Endothelial cell of hepatic sinusoid (primary cell): ENCODE data around the gene CLSTN1.
"Not testable (repeated sequence)": the region's sequence is repeated elsewhere in the genome, so short reads cannot be mapped to it uniquely, and the experiment has no call there.

ENCODE experiments used
- in situ Hi-C: cut with HindIII; loops from 2 replicates; pipeline ENCODE4 v1.10.0; 2017; ENCODE audit warnings: low sequenced_read_pairs

Gene CLSTN1

DNA sequence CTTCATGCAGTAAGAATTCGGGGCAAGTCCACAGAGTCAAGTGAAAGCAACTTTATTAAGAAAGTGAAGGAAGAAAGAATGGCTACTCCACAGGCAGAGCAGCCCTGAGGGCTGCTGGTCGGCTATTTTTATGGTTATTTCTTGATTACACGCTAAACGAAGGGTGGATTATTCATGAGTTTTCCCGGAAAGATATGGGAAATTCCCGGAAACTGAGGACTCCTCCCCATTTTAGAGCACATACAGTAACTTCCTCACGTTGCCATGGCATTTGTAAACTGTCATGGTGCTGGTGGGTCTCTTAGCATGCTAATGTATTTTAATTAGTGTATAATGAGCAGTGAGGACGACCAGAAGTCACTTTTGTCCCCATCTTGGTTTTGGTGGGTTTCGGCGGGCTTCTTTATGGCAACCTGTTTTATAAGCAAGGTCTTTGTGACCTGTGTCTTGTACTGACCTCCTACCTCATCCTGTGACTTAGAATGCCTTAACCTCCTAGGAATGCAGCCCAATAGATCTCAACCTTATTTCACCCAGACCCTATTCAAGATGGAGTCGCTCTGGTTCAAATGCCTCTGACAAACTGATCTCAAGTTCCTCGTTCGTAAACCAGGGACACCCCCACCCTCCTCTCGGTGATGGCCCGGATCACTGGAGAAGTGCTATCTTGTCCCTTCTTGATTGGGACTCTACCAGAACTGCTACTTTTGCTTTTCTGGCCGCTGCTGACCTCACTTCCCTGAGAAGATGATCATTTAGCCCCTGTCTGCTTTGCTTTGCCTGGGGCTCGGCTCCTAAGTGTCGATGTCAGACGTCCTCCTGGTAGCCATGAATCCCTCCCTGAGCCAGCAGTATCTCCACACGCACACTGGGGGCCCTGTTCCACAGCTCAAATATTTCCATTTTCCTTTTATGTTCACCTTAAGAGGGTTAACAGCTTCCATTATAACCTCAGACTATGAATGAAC, 48.8 kb downstream of the CLSTN1 start:
- in situ Hi-C loops: loop anchor here (5.0 kb wide), 1 partner anchor 82 kb away; no protein-coding TSS in a partner anchor

- in situ Hi-C loops: no loop called here
These were observed 53.5 kb downstream of the CLSTN1 start for GRCh38 chr1:9770298-9770697.

- in situ Hi-C loops: no loop called here
These were observed 54.8 kb downstream of the CLSTN1 start for GRCh38 chr1:9768983-9769382.

DNA sequence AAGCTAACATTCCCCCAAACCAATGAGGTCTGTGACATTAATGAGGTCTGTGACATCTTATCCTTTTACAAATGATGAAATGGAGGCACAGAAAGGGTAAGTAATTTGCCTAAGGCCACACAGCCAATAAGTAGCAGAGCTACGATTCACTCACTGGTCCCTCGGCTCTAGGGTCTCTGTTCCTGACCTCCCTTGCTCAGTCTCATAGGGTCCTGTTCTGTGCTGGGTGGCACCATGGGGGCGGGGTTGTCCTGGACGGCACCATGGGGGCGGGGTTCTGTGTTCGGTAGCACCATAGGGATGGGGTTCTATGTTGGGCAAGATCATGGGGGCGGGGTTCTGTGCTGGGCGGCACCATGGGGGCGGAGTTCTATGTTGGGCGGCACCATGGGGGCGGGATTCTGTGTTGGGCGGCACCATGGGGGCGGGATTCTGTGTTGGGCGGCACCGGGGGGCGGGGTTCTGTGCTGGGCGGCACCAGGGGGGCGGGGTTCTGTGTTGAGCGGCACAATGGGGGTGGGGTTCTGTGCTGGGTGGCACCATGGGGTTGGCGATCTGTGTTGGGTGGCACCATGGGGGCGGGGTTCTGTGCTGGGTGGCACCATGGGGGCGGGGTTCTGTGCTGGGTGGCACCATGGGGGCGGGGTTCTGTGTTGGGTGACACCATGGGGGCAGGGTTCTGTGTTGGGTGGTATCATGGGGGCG, 55.6 kb downstream of the CLSTN1 start:
- in situ Hi-C loops: no loop called here

DNA sequence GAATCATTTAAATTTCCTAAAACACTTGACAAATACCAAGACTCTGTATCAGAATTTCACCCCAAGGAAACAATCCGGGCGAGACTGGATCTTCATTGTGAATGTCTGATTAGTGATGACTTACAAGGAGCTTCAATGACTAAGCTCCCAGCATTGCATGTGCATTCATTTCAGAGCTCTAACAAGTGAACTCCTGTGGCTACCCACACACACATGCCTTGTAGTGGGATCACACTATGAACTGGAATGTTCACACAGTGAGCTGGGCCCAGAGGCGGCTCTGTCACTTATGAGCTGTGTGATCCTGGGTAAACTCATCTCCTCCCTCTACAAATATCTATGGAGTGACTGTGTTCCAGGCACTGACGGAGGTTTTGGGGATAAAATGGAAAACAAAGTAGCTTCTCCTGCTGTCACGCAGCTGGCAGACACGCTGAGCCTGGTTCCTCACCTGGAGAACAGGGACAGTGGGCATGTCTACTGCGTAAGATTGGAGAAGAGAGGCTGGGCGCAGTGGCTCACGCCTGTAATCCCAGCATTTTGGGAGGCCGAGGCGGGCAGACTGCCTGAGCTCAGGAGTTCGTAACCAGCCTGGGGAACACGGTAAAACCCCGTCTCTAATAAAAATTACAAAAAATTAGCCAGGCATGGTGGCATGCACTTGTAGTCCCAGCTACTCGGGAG, 56.9 kb downstream of the CLSTN1 start:
- in situ Hi-C loops: no loop called here

- in situ Hi-C loops: no loop called here
These were observed 59.2 kb downstream of the CLSTN1 start for GRCh38 chr1:9764550-9764949.

- in situ Hi-C loops: no loop called here
These were observed 59.9 kb downstream of the CLSTN1 start for GRCh38 chr1:9763914-9764313.

- in situ Hi-C loops: not testable (repeated sequence)
These were observed 61.3 kb downstream of the CLSTN1 start for GRCh38 chr1:9762446-9762845.

- in situ Hi-C loops: no loop called here
These were observed 61.9 kb downstream of the CLSTN1 start for GRCh38 chr1:9761855-9762254.

DNA sequence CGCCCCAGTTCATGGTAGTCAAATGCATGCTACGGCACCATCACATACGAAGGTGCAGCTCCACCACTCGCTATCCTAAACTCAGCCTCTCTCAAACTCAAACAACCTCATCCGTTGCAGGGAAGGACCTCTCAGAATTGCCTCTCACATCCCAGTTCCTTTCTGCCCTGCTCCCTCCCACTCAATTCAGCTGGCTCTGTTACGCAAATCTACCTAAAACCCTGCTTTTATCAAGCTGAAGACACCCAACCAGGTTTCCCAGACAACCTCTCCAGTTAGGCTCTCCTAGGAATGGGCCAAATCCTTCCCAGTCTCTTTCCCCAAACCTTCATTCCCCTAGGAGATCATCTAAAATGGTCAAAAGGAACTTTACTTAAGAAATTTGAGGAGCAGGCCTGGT, 62.9 kb downstream of the CLSTN1 start:
- in situ Hi-C loops: no loop called here

- in situ Hi-C loops: no loop called here
These were observed 63.8 kb downstream of the CLSTN1 start for GRCh38 chr1:9759939-9760338.

DNA sequence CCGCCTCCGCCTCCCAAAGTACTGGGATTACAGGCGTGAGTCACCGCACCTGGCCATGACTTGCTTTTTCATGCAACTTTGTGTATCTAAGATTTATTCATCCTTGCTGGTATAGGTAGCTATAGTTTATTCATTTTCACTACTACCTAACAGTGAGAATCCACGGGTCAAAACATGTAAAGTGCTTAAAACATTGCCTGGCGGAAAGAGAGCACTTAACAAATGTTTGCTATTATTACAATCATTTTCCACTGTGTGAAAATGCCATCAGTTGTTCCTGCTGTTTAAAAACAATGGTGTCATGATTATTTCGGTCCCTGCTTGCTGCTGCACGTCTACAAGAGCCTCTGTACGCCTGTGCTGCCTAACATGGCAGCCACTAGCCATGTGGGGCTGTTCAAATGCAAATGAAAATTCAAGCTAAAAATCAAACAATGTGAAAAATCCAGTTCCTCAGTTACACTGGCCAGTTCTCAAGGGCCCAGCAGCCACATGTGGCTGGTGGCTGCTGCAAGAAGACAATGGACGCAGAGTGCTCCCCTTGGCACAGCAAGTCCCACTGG, 65.1 kb downstream of the CLSTN1 start:
- in situ Hi-C loops: no loop called here

GRCh38 chr1:9755441-9755995, 68.2 kb downstream of the CLSTN1 start:
- in situ Hi-C loops: no loop called here

- in situ Hi-C loops: no loop called here
These were observed 70.6 kb downstream of the CLSTN1 start for GRCh38 chr1:9753121-9753531.

DNA sequence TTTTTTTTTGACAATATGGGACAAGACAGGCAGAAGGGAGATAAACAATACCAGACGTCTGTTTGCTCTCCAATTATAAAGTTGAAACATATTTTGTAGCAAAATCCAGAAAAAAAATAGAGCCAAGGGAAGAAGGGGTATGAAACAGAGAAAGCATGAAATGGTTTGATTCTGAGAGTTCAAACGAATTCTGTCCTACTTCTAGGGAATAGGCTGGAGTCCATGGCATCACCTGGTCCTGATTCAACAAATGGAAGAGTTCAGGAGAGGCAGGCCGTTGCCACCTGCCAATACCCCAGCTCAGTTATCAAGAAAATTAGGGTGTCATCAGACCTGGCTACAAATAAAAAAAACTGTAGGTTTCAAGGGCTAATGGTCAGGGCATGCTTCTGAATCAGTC, 71.8 kb downstream of the CLSTN1 start:
- in situ Hi-C loops: no loop called here

- in situ Hi-C loops: no loop called here
These were observed 74.4 kb downstream of the CLSTN1 start for GRCh38 chr1:9749361-9749760.

DNA sequence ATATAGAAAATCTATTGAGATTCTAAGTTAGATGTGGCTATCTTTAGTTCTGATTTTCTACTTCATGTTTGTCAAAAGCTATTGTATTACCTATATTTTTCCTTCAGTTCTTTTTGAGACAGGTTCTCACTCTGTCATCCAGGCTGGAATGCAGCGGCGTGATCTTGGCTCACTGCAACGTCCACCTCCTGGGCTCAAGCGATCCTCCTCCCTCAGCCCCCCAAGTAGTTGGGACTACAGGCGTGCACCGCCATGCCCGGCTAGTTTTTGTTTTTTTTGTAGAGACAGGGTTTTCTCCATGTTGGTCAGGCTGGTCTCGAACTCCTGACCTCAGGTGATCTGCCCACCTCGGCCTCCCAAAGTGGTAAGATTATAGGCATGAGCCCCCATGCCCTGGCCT, 75.4 kb downstream of the CLSTN1 start:
- in situ Hi-C loops: not testable (repeated sequence)

DNA sequence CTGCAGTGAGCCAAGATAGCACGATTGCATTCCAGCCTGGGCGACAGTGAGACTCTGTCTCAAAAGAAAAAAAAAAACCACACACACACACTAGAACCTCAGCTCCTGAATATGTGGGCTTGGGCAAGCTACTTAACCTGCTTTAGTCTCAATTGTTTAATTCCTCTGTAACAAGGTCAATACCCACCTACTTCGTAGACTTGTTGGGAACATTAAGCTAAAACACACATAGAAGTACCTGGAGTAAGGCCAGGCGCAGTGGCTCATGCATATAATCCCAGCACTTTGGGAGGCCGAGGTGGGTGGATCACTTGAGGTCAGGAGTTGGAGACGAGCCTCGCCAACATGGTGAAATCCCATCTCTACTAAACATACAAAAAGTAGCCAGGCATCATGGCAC, 77.1 kb downstream of the CLSTN1 start:
- in situ Hi-C loops: no loop called here

DNA sequence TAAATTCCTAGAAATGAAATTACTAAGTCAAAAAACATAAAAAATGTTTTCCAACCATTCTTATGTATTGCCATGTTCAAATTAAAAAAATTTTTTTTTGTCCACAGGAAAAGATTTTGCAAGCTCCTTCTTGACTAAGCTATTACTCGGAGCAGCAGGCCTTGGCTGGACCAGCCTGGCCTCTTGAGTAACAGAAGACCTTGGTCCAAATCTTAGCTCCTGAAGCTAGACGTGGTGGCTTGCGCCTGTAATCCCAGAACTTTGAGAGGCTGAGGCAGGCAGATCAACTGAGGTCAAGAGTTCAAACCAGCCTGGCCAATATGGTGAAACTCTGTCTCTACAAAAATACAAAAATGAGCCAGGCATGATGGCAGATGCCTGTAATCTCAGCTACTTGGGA, 77.6 kb downstream of the CLSTN1 start:
- in situ Hi-C loops: no loop called here

DNA sequence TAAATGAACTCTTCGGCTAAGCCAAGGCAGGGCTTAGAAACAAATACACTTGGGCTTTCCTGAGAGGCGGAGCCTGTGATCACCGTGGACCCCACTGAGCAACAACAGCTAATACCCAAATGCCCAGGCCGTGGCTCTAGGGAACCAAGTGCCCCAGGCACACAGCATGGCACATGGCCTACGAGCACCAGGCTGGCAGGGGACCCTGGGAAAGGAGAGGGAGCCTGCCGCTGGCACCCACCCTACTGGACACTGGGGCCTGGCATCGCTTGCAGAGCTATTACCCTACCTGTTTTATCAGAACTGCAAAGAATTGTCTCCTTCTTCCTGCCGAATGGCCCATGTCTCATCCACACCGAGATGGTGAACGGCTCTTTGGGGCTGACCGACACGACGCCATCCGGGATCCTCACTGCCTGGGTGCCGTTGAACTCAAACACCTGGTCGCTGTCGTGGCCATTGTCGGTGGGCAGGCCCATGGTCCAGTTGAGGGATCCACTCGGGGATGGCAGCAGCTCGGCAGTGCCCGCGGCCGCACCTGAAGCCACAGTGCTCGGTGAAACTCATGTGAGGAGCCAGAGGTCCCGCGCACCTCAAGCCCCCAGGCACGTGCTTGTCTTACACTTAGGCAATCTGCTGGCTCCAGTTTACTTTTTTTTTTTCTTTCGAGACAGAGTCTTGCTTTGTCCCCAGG, 79.5 kb downstream of the CLSTN1 start:
- in situ Hi-C loops: no loop called here
